Heart left ventricle (tissue), 16 donors: ENCODE measurements around the gene RTN4RL2. TPM values are rescaled to one million over a fixed set of nuclear protein-coding genes. Genes with fewer than 3 reads are reported as not detected.

Source experiments
- ATAC-seq, 4 donors: fragments of 200-7000 bp; cut with Tn5 transposase; one replicate each; pipeline ENCODE4 v1.9.1; 2020 to 2022; ENCODE audit warnings: moderate library complexity in 4 of 4, mild to moderate bottlenecking in 3 of 4, moderate number of reproducible peaks in 1 of 4
- DNase-seq, 5 donors: peaks; one replicate each; pipeline ENCODE4 v3.0.0-alpha.2; 2020
- H3K27ac ChIP-seq, 12 donors: fragments of 200-600 bp; sonication (generic) in 4 of 12; one replicate each; pipeline versions ENCODE4 v1.5.0 to v1.8.0; 2016 to 2022; ENCODE audit warnings: mild to moderate bottlenecking in 2 of 12
- H3K27me3 ChIP-seq, 9 donors: fragments of 200-600 bp; sonication (generic) in 2 of 9; one replicate each; pipeline versions ENCODE4 v1.5.1 to v1.8.0; 2016 to 2022; ENCODE audit warnings: mild to moderate bottlenecking in 3 of 9
- H3K36me3 ChIP-seq, 9 donors: fragments of 200-600 bp; sonication (generic) in 2 of 9; one replicate each; pipeline versions ENCODE4 v1.5.0 to v1.8.0; 2018 to 2022; ENCODE audit warnings: mild to moderate bottlenecking in 2 of 9
- H3K4me1 ChIP-seq, 12 donors: fragments of 200-600 bp; sonication (generic) in 4 of 12; one replicate each; pipeline versions ENCODE4 v1.5.0 to v1.8.0; 2016 to 2022; ENCODE audit warnings: mild to moderate bottlenecking in 3 of 12
- H3K4me3 ChIP-seq, 12 donors: fragments of 200-600 bp; sonication (generic) in 4 of 12; one replicate each; pipeline versions ENCODE4 v1.5.0 to v1.8.0; 2017 to 2022; ENCODE audit warnings: mild to moderate bottlenecking in 9 of 12, moderate library complexity in 4 of 12
- H3K9me3 ChIP-seq, 12 donors: fragments of 200-600 bp; sonication (generic) in 4 of 12; one replicate each; pipeline versions ENCODE4 v1.5.0 to v1.8.0; 2016 to 2022; ENCODE audit warnings: mild to moderate bottlenecking in 1 of 12
- CTCF ChIP-seq, 12 donors: fragments of 200-600 bp; sonication (generic) in 4 of 12; IDR thresholded peaks; one replicate each; pipeline versions ENCODE4 v1.5.0 to v1.8.0; 2018 to 2022; ENCODE audit warnings: antibody characterized with exemption in 12 of 12, mild to moderate bottlenecking in 5 of 12
- POLR2A ChIP-seq, 2 donors: fragments of 450-650 bp; IDR thresholded peaks; one replicate each; pipeline ENCODE4 v1.6.1; 2017; ENCODE audit warnings: antibody characterized with exemption in 2 of 2, mild to moderate bottlenecking in 2 of 2, moderate library complexity in 2 of 2
- WGBS, 4 donors: extraction: QIAGEN DNeasy Blood & Tissue Kit in 2 of 4; methylation state at CpG; one replicate each; pipeline versions ENCODE4 v1.1.5 to v1.1.7; 2013 to 2018; 5-methylcytosine and 5-hydroxymethylcytosine counted together
- intact Hi-C, 10 donors: fragments of 100-400 bp; cut with DNase I; formaldehyde crosslinking; loops; one replicate each; pipeline versions ENCODE4 v1.11.1 to v1.14.2; 2022
- polyA plus RNA-seq, 2 donors: library from polyadenylated mRNA; stranded (reverse); fragments of 200-250 nt; gene quantifications; one replicate each; pipeline ENCODE4 v1.2.3, GENCODE V29; 2013
- total RNA-seq, 9 donors: library from RNA; depleted of rRNA in 2 of 9; stranded (reverse); fragments of >200 nt in 2 of 9; fragmentation: NEBNext Ultra II Directional in 3 of 9; extraction: Animal tissue kit (Norgen Biotek cat#: 25700) in 3 of 9; gene quantifications; one replicate each; pipeline versions ENCODE4 v1.1.0 to v1.2.4, GENCODE V29; 2016 to 2023
- donor health status: ischemic (EF 13 %, LVEDD 7.1; RV severe dilation, severe dysfunction).
- donor health status: healthy with polysubstance abuse.
- donor health status: DM: no; HTN: yes; CAD: no.
- donor health status: DM: no; HTN: no; CAD: no.
- donor health status: ischemic (EF 25% LVEDD 6.9; RV normal size, moderate dysfunction).
- donor health status: ischemic (EF 25% LVEDD 5.7; RV mildly dilated, moderate dysfunction).
- donor health status: healthy.
- donor health status: DM: yes; HTN: yes; CAD: no.
- donor health status: ischemic (EF 35%, LVEDD 5.7; RV mildly dilated, moderate dysfunction).
- donor health status: nonischemic (EF 11% LVEDD 7.7; RV severe dilation, severe dysfunction).
- donor health status: DM: yes; HTN: yes; CAD: no.
- donor health status: PGD.
- donor health status: ischemic (EF 29% LVEDD 5.4; RV normal size, mild dysfunction).
- donor health status: nonischemic (EF 23%, LVEDD 6.1; RV moderate dilation, normal function).

Gene RTN4RL2
- total and polyA plus RNA-seq, 11 donors, result 0.58 to 2.1 (median 1.1) TPM

GRCh38 chr11:57476757-57477506 lies 16.6 kb downstream of the RTN4RL2 start:
- peak overlapping the region in 4 of 12 donors; percentile 42 to 54 (median 46) for H3K27ac ChIP-seq
- ATAC-seq (peak; percentile 66 to 90 (median 85)), DNase-seq (peak in 3 of 5 donors; percentile 39 to 60 (median 60))
- H3K27me3 ChIP-seq, result peaks cover 0 to 17% (median under 1%) of the 10 kb centered on the region in 9 donors
- no peaks in the 10 kb centered on the region for H3K9me3 ChIP-seq
- intact Hi-C loops, result loop anchor here in 3 of 10 donors (2.0 to 5.0 kb wide), 2 partner anchors 16 to 130 kb away; partner anchors contain the start of gene RTN4RL2 (in 1 of the 3)
- no peaks in the 10 kb centered on the region for H3K36me3 ChIP-seq
- 11 to 20% (median 15%) methylated on average over 19 to 27 of the region's 27 CpGs for WGBS, 4 donors
- TF ChIP-seq CTCF (IDR thresholded peaks at IDR 0.05) (peak in 11 of 12 donors; percentile 18 to 56 (median 39)), POLR2A (IDR thresholded peaks at IDR 0.05) (no peak)
- peaks cover 3 to 31% (median 15%) of the 10 kb centered on the region in 12 donors for H3K4me1 ChIP-seq
- H3K4me3 ChIP-seq, result peak overlapping the region; percentile 23 to 65 (median 54)

GRCh38 chr11:57477507-57478189 lies 17.3 kb downstream of the RTN4RL2 start:
- DNase-seq (no peak), ATAC-seq (no peak)
- Histone ChIP-seq H3K27ac (no peak overlapping the region), H3K27me3 (peaks cover 0 to 24% (median 7%) of the 10 kb centered on the region in 9 donors), H3K36me3 (no peaks in the 10 kb centered on the region), H3K4me1 (peaks cover 3 to 37% (median 20%) of the 10 kb centered on the region in 12 donors), H3K9me3 (no peaks in the 10 kb centered on the region), H3K4me3 (no peak overlapping the region)
- intact Hi-C loops, result loop anchor here in 4 of 10 donors (2.0 to 5.0 kb wide), 3 partner anchors 17 to 130 kb away; partner anchors contain the start of gene RTN4RL2 (in 1 of the 4)
- no peak for TF ChIP-seq CTCF (IDR thresholded peaks at IDR 0.05)
- no peak for TF ChIP-seq POLR2A (IDR thresholded peaks at IDR 0.05)
- 74 to 80% (median 78%) methylated on average over 11 of the region's 11 CpGs for WGBS, 4 donors

GRCh38 chr11:57479021-57479663 lies 18.8 kb downstream of the RTN4RL2 start:
- peaks cover 0 to 5% (median 0%) of the 10 kb centered on the region in 9 donors for H3K36me3 ChIP-seq
- H3K27ac ChIP-seq, result no peak overlapping the region
- intact Hi-C loops, result loop anchor here in 3 of 10 donors (2.0 to 5.0 kb wide), 2 partner anchors 20 to 132 kb away; no protein-coding TSS in a partner anchor
- peaks cover 0 to 36% (median 13%) of the 10 kb centered on the region in 9 donors for H3K27me3 ChIP-seq
- TF ChIP-seq POLR2A (IDR thresholded peaks at IDR 0.05) (no peak), CTCF (IDR thresholded peaks at IDR 0.05) (no peak)
- DNase-seq (no peak), ATAC-seq (no peak)
- peaks cover 3 to 46% (median 28%) of the 10 kb centered on the region in 12 donors for H3K4me1 ChIP-seq
- H3K9me3 ChIP-seq, result no peaks in the 10 kb centered on the region
- no peak overlapping the region for H3K4me3 ChIP-seq
- WGBS, 4 donors, result 33 to 41% (median 39%) methylated on average over 11 of the region's 11 CpGs
